ENCODE results near the gene CDH2.

DNA sequence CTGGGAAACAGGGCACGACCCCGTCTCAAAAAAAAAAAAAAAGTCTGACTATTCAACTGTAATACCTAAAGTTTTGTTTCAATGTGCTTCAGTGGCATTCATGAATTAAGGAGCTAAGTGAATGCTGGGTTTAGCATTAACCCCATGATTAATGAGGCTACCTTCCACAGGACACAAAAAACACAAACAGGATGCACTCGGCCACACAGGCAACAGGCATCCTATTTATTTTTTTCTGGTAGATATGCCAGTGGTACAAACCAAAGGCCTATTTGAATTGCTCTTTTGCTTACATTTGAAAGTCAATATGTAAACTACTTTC is 48.3 kb downstream of the CDH2 start:
- TF ChIP-seq, protein P1, sequence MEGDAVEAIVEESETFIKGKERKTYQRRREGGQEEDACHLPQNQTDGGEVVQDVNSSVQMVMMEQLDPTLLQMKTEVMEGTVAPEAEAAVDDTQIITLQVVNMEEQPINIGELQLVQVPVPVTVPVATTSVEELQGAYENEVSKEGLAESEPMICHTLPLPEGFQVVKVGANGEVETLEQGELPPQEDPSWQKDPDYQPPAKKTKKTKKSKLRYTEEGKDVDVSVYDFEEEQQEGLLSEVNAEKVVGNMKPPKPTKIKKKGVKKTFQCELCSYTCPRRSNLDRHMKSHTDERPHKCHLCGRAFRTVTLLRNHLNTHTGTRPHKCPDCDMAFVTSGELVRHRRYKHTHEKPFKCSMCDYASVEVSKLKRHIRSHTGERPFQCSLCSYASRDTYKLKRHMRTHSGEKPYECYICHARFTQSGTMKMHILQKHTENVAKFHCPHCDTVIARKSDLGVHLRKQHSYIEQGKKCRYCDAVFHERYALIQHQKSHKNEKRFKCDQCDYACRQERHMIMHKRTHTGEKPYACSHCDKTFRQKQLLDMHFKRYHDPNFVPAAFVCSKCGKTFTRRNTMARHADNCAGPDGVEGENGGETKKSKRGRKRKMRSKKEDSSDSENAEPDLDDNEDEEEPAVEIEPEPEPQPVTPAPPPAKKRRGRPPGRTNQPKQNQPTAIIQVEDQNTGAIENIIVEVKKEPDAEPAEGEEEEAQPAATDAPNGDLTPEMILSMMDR (IDR thresholded peaks at IDR 0.05; ENCODE audit: insufficient read depth, low read depth, low read length) = no peak
- TF ChIP-seq EZH2 (IDR thresholded peaks at IDR 0.05; ENCODE audit: insufficient read depth, low read length) = no peak
